ENCODE measurements around the gene AKR1C2. TPM values are rescaled to one million over a fixed set of nuclear protein-coding genes. Genes with fewer than 3 reads are reported as not detected.
"Not testable (repeated sequence)": the region's sequence is repeated elsewhere in the genome, so short reads cannot be mapped to it uniquely, and the experiment has no call there.

Gene AKR1C2
- total RNA-seq, 1 experiment from 2014 or later: 16.2 TPM

- no peak overlapping the region for H3K27ac ChIP-seq (ENCODE audit: low read depth, low read length, poor library complexity, severe bottlenecking)
- no peaks in the 10 kb centered on the region for H3K27me3 ChIP-seq (replicated peaks; ENCODE audit: insufficient read depth, low read depth, low read length, poor library complexity)
- no peak overlapping the region for H3K4me3 ChIP-seq (ENCODE audit: low read depth, low read length, poor library complexity, severe bottlenecking)
- DNase-seq (ENCODE audit: low spot score): no peak
- intact Hi-C loops (cut with micrococcal nuclease; ENCODE audit: unreplicated experiment): no loop called here
- H3K9me3 ChIP-seq (ENCODE audit: low read depth, low read length, poor library complexity, severe bottlenecking): no peaks in the 10 kb centered on the region
- peaks cover 8% of the 10 kb centered on the region for H3K4me1 ChIP-seq (ENCODE audit: insufficient read depth, low read length, poor library complexity, severe bottlenecking)
- no peak for TF ChIP-seq CTCF (conservative IDR thresholded peaks at IDR 0.05; ENCODE audit: low read depth, low read length)
- TF ChIP-seq EZH2 (IDR thresholded peaks at IDR 0.05; ENCODE audit: borderline replicate concordance, low read depth, low read length, poor library complexity, severe bottlenecking): no peak
- ChIA-PET POLR2A (ENCODE audit: low non-redundant PET) (no interaction called here), CTCF (no interaction called here)
- BruUV-seq (replicated peaks): no TSS peak
- no peaks in the 10 kb centered on the region for H3K36me3 ChIP-seq (ENCODE audit: insufficient read depth, low read length, poor library complexity, severe bottlenecking)
Measured at GRCh38 chr10:4944841-4945240, 58.8 kb downstream of the AKR1C2 start.

- CTCF ChIA-PET: no interaction called here
- no peak overlapping the region for H3K4me3 ChIP-seq (ENCODE audit: low read depth, low read length, poor library complexity, severe bottlenecking)
- H3K36me3 ChIP-seq (ENCODE audit: insufficient read depth, low read length, poor library complexity, severe bottlenecking): no peaks in the 10 kb centered on the region
- no peak for DNase-seq (ENCODE audit: low spot score)
- no peaks in the 10 kb centered on the region for H3K27me3 ChIP-seq (replicated peaks; ENCODE audit: insufficient read depth, low read depth, low read length, poor library complexity)
- POLR2A ChIA-PET (ENCODE audit: low non-redundant PET): no interaction called here
- H3K9me3 ChIP-seq (ENCODE audit: low read depth, low read length, poor library complexity, severe bottlenecking): no peaks in the 10 kb centered on the region
- TF ChIP-seq CTCF (conservative IDR thresholded peaks at IDR 0.05; ENCODE audit: low read depth, low read length): no peak
- no peak for TF ChIP-seq EZH2 (IDR thresholded peaks at IDR 0.05; ENCODE audit: borderline replicate concordance, low read depth, low read length, poor library complexity, severe bottlenecking)
- H3K27ac ChIP-seq (ENCODE audit: low read depth, low read length, poor library complexity, severe bottlenecking): no peak overlapping the region
- BruUV-seq (replicated peaks): no TSS peak
- intact Hi-C loops (cut with micrococcal nuclease; ENCODE audit: unreplicated experiment): no loop called here
- H3K4me1 ChIP-seq (ENCODE audit: insufficient read depth, low read length, poor library complexity, severe bottlenecking): peaks cover 8% of the 10 kb centered on the region
Measured at GRCh38 chr10:4943821-4944220, 59.8 kb downstream of the AKR1C2 start.

- H3K27ac ChIP-seq (ENCODE audit: low read depth, low read length, poor library complexity, severe bottlenecking); H3K27me3 ChIP-seq (replicated peaks; ENCODE audit: insufficient read depth, low read depth, low read length, poor library complexity); CTCF ChIA-PET; H3K4me3 ChIP-seq (ENCODE audit: low read depth, low read length, poor library complexity, severe bottlenecking); BruUV-seq (replicated peaks); H3K9me3 ChIP-seq (ENCODE audit: low read depth, low read length, poor library complexity, severe bottlenecking); H3K36me3 ChIP-seq (ENCODE audit: insufficient read depth, low read length, poor library complexity, severe bottlenecking); POLR2A ChIA-PET (ENCODE audit: low non-redundant PET); DNase-seq (ENCODE audit: low spot score); intact Hi-C loops (cut with micrococcal nuclease; ENCODE audit: unreplicated experiment); H3K4me1 ChIP-seq (ENCODE audit: insufficient read depth, low read length, poor library complexity, severe bottlenecking): not testable (repeated sequence)
Measured at GRCh38 chr10:4943416-4943815, 60.2 kb downstream of the AKR1C2 start.

GRCh38 chr10:4942931-4943330, 60.7 kb downstream of the AKR1C2 start:
- H3K4me1 ChIP-seq (ENCODE audit: insufficient read depth, low read length, poor library complexity, severe bottlenecking); DNase-seq (ENCODE audit: low spot score); H3K4me3 ChIP-seq (ENCODE audit: low read depth, low read length, poor library complexity, severe bottlenecking); BruUV-seq (replicated peaks); H3K27me3 ChIP-seq (replicated peaks; ENCODE audit: insufficient read depth, low read depth, low read length, poor library complexity); H3K27ac ChIP-seq (ENCODE audit: low read depth, low read length, poor library complexity, severe bottlenecking); H3K9me3 ChIP-seq (ENCODE audit: low read depth, low read length, poor library complexity, severe bottlenecking); H3K36me3 ChIP-seq (ENCODE audit: insufficient read depth, low read length, poor library complexity, severe bottlenecking); intact Hi-C loops (cut with micrococcal nuclease; ENCODE audit: unreplicated experiment); POLR2A ChIA-PET (ENCODE audit: low non-redundant PET); CTCF ChIA-PET: not testable (repeated sequence)
- 0 out of 2 replicates have a peak, but pooled peaks have one; percentile 11 for TF ChIP-seq CTCF (conservative IDR thresholded peaks at IDR 0.05; ENCODE audit: low read depth, low read length)
